ENCODE data around the gene SLC25A21.
"Not testable (repeated sequence)": the region's sequence is repeated elsewhere in the genome, so short reads cannot be mapped to it uniquely, and the experiment has no call there.

The SLC25A21 gene

GRCh38 chr14:36817071-36817930 is 355.1 kb downstream of the SLC25A21 start:
- no peak for DNase-seq

GRCh38 chr14:36816481-36816880 is 355.9 kb downstream of the SLC25A21 start:
- no peak for DNase-seq

GRCh38 chr14:36814783-36815182 is 357.6 kb downstream of the SLC25A21 start:
- not testable (repeated sequence) for DNase-seq

- DNase-seq: no peak
Observed at GRCh38 chr14:36810209-36810608, 362.2 kb downstream of the SLC25A21 start.

GRCh38 chr14:36807727-36808126 is 364.7 kb downstream of the SLC25A21 start:
- DNase-seq: no peak

- no peak for DNase-seq
Observed at GRCh38 chr14:36805131-36805559, 367.3 kb downstream of the SLC25A21 start.

GRCh38 chr14:36797634-36798033 is 374.8 kb downstream of the SLC25A21 start:
- DNase-seq: no peak

GRCh38 chr14:36791402-36791801 is 381.0 kb downstream of the SLC25A21 start:
- DNase-seq: no peak

GRCh38 chr14:36785511-36785910 is 386.9 kb downstream of the SLC25A21 start:
- DNase-seq: no peak

GRCh38 chr14:36784541-36784940 is 387.9 kb downstream of the SLC25A21 start:
- DNase-seq: no peak

GRCh38 chr14:36781897-36782296 is 390.5 kb downstream of the SLC25A21 start:
- DNase-seq: no peak

GRCh38 chr14:36773558-36773957 is 398.8 kb downstream of the SLC25A21 start:
- no peak for DNase-seq

- DNase-seq: no peak
Observed at GRCh38 chr14:36773136-36773540, 399.3 kb downstream of the SLC25A21 start.

- DNase-seq: no peak
Observed at GRCh38 chr14:36771028-36771640, 401.3 kb downstream of the SLC25A21 start.

- DNase-seq: no peak
Observed at GRCh38 chr14:36768638-36769337, 403.6 kb downstream of the SLC25A21 start.

GRCh38 chr14:36767603-36768281 is 404.7 kb downstream of the SLC25A21 start:
- no peak for DNase-seq

GRCh38 chr14:36766974-36767373 is 405.4 kb downstream of the SLC25A21 start:
- DNase-seq: no peak

- DNase-seq: no peak
Observed at GRCh38 chr14:36757734-36758601, 414.4 kb downstream of the SLC25A21 start.

- no peak for DNase-seq
Observed at GRCh38 chr14:36756226-36756625, 416.2 kb downstream of the SLC25A21 start.

GRCh38 chr14:36755756-36756155 is 416.6 kb downstream of the SLC25A21 start:
- DNase-seq: no peak

- DNase-seq: no peak
Observed at GRCh38 chr14:36751920-36752319, 420.5 kb downstream of the SLC25A21 start.

- no peak for DNase-seq
Observed at GRCh38 chr14:36751106-36751505, 421.3 kb downstream of the SLC25A21 start.
